GM18870 (cell line): Measurements from ENCODE around the gene UNC13A.

Experiments
- ATAC-seq: cut with Tn5 transposase; IDR thresholded peaks from one replicate; pipeline ENCODE4 v1.9.1; 2021; ENCODE audit warnings: moderate library complexity; ENCODE audit not compliant: unreplicated experiment

UNC13A gene

GRCh38 chr19:17671906-17672305 lies 16.2 kb downstream of the UNC13A start:
- ATAC-seq, result no peak

GRCh38 chr19:17669419-17669818 lies 18.7 kb downstream of the UNC13A start:
- ATAC-seq, result no peak

GRCh38 chr19:17665058-17665457 lies 23.1 kb downstream of the UNC13A start:
- no peak for ATAC-seq

DNA sequence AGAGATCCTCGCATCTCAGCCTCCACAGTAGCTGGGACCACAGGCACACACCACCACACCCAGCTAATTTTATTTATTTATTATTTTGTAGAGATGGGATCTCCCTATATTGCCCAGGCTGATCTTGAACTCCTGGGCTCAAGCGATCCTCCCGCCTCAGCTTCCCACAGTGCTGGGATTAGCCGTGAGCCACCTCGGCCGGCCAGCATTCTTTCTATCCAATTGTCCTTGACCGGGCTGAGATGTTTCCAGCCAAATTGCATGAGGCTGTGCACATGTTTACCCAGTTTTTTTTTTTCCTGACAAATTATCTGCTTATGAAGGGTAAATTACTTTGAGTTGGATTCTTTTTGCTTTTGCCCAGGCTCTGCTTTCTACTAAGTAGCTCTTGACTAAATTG lies 28.2 kb downstream of the UNC13A start:
- ATAC-seq, result no peak

- ATAC-seq, result no peak
These were observed 29.5 kb downstream of the UNC13A start for GRCh38 chr19:17658666-17659065.

GRCh38 chr19:17658240-17658639 lies 29.9 kb downstream of the UNC13A start:
- no peak for ATAC-seq

DNA sequence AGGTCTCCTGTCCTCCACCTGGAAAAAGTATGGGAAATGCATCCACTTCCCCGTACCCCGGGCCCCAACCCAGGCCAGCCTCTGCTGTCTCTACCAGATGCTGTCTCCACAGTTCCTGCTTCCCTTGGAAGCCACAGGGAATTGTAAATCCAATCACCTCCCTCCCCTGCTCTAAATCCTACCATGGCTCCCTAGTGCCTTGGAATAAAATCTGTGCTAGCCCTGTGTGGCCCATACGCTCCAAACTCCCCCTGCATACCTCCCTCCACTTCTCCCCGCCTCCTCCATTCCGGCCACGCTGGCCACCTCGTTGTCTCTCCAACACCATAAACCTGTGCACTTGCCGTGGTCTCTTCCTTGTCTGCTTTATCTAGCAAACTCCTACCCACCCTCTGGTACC lies 31.2 kb downstream of the UNC13A start:
- no peak for ATAC-seq

GRCh38 chr19:17655751-17656472 lies 32.2 kb downstream of the UNC13A start:
- no peak for ATAC-seq

DNA sequence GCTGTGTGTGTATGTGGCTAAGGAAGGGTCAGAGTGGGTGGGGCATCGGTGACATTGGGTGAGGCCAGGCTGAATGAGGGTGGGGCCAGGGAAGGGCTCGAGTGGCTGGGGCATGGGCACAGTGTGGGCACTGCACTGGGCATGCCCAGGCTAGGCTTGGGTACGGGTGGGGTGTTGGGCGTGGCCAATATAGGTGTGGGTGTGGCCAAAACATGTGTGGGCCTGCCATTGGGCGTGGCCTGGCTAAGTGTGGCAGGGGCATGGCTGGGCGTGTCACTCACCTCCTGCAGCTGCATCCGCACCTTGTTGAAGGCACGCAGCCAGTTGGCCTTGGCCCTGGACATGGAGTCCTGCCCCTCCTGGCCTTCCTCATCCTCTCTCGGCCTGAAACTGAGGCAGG lies 33.2 kb downstream of the UNC13A start:
- ATAC-seq, result no peak

GRCh38 chr19:17652627-17653026 lies 35.5 kb downstream of the UNC13A start:
- no peak for ATAC-seq

- ATAC-seq, result no peak
These were observed 39.4 kb downstream of the UNC13A start for GRCh38 chr19:17648786-17649185.

- ATAC-seq, result no peak
These were observed 40.0 kb downstream of the UNC13A start for GRCh38 chr19:17648097-17648660.

DNA sequence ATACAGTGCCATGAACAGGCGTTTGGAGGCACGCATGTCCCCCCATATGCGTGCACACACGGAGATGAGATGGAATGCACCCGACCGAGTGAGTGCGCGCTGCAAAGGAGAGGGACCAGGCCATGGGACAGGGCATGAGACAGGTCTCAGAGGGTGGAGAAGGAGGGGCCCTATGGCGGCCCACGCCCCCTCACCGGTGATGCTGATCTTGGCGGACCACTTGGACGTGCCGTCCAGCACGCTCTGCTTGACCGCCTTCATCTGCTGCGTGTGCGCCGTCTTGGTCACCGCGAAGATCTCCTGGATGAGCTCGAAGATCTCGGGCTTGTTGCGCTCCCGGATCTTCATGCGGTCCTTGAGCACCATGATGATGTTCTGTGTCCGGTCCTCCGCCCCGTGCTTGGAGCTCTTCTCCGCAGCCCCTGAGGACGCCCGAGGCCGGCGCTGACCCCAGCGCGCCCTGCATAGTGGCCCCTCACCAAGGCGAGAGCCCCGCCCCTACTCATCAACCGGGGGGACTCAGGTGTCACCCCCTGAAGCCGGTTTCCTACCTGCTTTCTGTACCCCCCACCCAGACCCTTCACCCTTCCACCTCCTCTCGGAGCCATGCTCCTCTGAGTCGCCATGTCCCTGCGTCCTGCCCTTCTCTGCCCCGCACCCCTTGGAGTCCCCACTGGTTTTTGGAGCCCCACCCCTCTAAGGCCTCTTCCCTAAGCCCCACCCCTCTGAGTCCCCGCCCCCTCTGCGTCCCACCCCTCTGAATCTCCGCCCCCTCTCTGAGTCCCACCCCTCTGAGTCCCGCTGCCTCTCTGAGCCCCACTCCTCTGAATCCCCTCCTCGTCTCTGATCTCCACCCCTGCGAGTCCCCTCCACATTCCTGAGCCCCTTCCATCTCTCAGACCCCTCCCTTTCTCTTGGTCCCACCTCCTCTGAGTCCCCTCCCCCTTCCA lies 40.8 kb downstream of the UNC13A start:
- no peak for ATAC-seq

- no peak for ATAC-seq
These were observed 41.7 kb downstream of the UNC13A start for GRCh38 chr19:17646441-17646840.

DNA sequence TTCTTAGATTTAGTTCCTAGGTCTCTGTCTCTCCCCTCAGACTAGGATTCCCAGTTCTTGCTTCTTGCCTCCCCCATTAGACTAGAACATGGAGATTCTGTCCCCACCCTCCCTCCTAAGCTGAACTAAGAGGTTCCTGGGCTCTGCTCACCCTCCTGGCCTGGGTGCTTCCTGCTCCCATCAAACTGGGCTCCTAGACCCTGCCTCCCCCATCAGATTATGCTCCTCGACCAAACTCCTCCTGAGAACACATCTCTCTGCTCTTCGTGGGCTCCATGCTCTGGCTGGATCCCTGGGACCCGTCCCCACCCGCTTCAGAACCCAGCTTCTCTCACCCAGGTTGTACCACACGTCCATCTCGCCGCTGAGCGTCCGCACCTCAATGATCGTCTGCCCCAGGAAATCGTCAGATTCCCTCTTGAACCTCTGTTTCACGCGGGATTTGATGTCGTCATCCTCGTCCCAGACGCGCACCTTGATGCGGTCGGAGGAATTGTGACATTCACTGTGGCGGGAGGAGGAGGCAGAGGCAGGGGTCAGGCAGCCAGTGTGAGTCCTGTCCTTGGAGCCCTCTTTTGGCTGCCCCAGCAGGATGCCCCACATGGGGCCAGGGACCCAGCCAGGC lies 42.7 kb downstream of the UNC13A start:
- ATAC-seq, result no peak

- ATAC-seq, result no peak
These were observed 45.5 kb downstream of the UNC13A start for GRCh38 chr19:17642656-17643055.

DNA sequence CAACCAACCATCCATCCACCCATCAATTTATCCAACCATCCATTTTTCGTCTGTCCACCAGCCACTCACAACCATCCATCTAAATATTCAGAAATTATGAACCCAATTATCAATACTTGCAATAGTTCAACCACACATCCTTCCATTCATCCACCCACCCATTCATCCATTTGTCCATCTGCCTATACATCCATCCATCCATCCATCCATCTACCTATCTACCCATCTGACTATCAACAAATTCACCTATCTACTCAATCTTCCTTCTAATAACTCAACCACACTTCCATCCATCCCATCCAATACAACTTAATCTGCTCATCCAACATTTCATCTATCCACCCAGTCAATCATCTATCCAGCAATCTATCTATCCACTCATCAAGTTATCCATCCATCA lies 46.3 kb downstream of the UNC13A start:
- no peak for ATAC-seq

- ATAC-seq, result no peak
These were observed 47.0 kb downstream of the UNC13A start for GRCh38 chr19:17641181-17641580.

GRCh38 chr19:17633700-17634099 lies 54.5 kb downstream of the UNC13A start:
- no peak for ATAC-seq

DNA sequence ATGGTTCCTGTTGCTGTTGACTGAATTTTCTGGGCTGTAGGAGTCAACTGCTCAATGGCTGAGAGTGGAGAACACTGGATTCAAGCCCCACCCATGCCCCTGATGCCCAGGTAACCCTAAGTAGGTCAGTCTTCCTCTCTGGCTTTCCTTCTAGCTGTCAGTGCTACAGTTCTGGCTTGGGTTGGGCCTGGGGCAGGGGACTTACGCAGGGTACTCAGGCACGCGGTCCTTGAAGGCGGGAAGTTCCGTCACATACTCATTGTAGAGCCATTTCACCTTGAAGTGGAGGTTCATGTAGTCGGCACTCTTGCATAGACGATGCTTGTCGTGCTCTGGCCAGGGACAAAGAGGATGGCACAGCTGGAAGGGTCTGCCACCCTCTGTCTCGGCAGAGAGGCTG lies 55.6 kb downstream of the UNC13A start:
- ATAC-seq, result no peak

DNA sequence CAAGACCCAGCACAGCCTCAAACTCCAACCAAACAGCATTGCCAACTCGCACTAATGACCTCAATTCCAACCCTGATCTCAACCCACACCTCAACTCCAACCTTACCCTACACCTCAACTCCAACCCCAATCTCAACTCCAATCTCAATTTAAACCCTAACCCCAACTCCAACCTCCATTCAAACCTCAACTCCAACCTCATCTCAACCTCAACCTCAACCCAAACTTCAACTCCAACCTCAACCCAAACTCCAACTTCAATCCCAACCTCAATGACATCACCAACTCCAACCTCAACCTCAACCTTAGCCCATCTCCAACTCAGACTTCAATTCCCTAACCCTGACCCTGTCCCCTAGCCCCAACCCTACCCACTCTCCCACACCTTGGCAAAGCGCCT lies 58.4 kb downstream of the UNC13A start:
- ATAC-seq, result no peak
